Karpas-422 (cell line): ENCODE data around the gene NRTN. TPM values are rescaled to one million over a fixed set of nuclear protein-coding genes. Genes with fewer than 3 reads are reported as not detected.
"Not testable (repeated sequence)": the region's sequence is repeated elsewhere in the genome, so short reads cannot be mapped to it uniquely, and the experiment has no call there.

ENCODE experiments used
- DNase-seq: peaks from one replicate; pipeline ENCODE4 v3.0.0-alpha.2; 2015
- H2AFZ ChIP-seq: fragments of 200-600 bp; sonication (generic); 2 replicates; pipeline ENCODE4 v1.6.1; 2014; ENCODE audit warnings: antibody characterized with exemption, low read length, mixed read lengths
- H3K27ac ChIP-seq: fragments of 200-600 bp; sonication (generic); 2 replicates; pipeline ENCODE4 v1.5.1; 2014; ENCODE audit warnings: mild to moderate bottlenecking, low read length, moderate library complexity
- H3K27me3 ChIP-seq: fragments of 200-600 bp; sonication (generic); 2 replicates; pipeline ENCODE4 v1.6.1; 2014; ENCODE audit warnings: low read length, mixed read lengths
- H3K36me3 ChIP-seq: fragments of 200-600 bp; sonication (generic); 2 replicates; pipeline ENCODE4 v1.6.1; 2014; ENCODE audit warnings: low read length, mixed read lengths; ENCODE audit not compliant: insufficient read depth
- H3K4me1 ChIP-seq: fragments of 200-600 bp; sonication (generic); 2 replicates; pipeline ENCODE4 v1.6.1; 2014; ENCODE audit warnings: mild to moderate bottlenecking, low read length, mixed read lengths
- H3K4me2 ChIP-seq: fragments of 200-600 bp; sonication (generic); 2 replicates; pipeline ENCODE4 v1.6.1; 2014; ENCODE audit warnings: low read length, low read depth, mild to moderate bottlenecking; ENCODE audit not compliant: poor library complexity, severe bottlenecking
- H3K4me3 ChIP-seq: fragments of 200-600 bp; sonication (generic); 2 replicates; pipeline ENCODE4 v1.5.1; 2014; ENCODE audit warnings: mild to moderate bottlenecking, antibody characterized with exemption, low read length, mixed read lengths
- H3K79me2 ChIP-seq: fragments of 200-600 bp; sonication (generic); 2 replicates; pipeline ENCODE4 v1.6.1; 2014; ENCODE audit warnings: mild to moderate bottlenecking, low read length, mixed read lengths
- H3K9ac ChIP-seq: fragments of 200-600 bp; sonication (generic); 2 replicates; pipeline ENCODE4 v1.6.0; 2014; ENCODE audit warnings: low read length
- H3K9me2 ChIP-seq: fragments of 200-600 bp; sonication (generic), shearing (Covaris generic); replicated peaks from 2 replicates; pipeline ENCODE4 v1.6.0; 2014; ENCODE audit warnings: mild to moderate bottlenecking, low read length, moderate library complexity; ENCODE audit not compliant: insufficient read depth
- H3K9me3 ChIP-seq: fragments of 300-700, 200-600 bp; sonication (generic); 2 replicates; pipeline ENCODE4 v1.6.1; 2014; ENCODE audit warnings: low read length, mixed read lengths
- H4K20me1 ChIP-seq: fragments of 200-600 bp; sonication (generic); 2 replicates; pipeline ENCODE4 v1.6.1; 2014; ENCODE audit warnings: mild to moderate bottlenecking, antibody characterized with exemption, low read length, low read depth; ENCODE audit not compliant: insufficient read depth
- total RNA-seq: library from RNA; depleted of rRNA; stranded (reverse); fragments of >200 nt; shearing (Covaris generic); gene quantifications from 2 replicates; pipeline ENCODE4 v1.2.3, GENCODE V29; 2014; ENCODE audit warnings: low replicate concordance; rRNA removed

Gene NRTN
- total RNA-seq, 1 experiment from 2014 or later, result not detected

DNA sequence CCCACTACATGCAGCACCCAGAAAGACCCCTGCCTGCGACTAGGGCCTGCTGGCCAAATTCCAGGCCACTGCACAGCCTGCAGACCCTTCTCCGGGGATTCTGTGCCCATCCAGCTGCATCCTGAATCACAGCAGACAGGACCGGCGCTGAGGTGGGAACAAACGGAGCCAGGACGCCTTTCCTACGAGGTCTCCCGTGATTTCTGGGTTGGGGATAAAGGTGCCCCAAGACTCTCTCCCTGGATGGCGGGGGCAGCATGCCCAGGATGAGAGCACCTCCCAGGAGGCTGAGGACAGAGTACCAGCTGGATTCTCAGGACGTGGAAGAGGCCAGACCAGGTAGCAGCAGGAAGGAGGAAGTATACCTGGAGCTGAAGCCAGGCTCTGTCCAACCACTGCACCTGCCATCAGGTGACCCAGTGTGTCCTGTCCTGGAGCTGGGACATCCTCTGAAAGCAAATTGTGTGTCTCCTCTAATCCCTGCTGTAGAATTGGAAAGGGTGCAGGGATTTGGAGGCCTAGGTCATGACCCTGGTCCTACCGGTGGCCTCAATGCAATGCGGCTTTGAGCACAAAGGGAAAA lies 68.8 kb downstream of the NRTN start:
- no peaks in the 10 kb centered on the region for H3K79me2 ChIP-seq
- H3K4me2 ChIP-seq, result no peak overlapping the region
- H3K4me3 ChIP-seq, result no peak overlapping the region
- H3K9ac ChIP-seq, result no peak overlapping the region
- peak; percentile 2 for DNase-seq
- no peaks in the 10 kb centered on the region for H3K4me1 ChIP-seq
- no peaks in the 10 kb centered on the region for H4K20me1 ChIP-seq
- no peaks in the 10 kb centered on the region for H3K9me3 ChIP-seq
- H3K9me2 ChIP-seq, result no peaks in the 10 kb centered on the region
- no peak overlapping the region for H3K27ac ChIP-seq
- H2AFZ ChIP-seq, result no peak overlapping the region
- no peaks in the 10 kb centered on the region for H3K36me3 ChIP-seq
- no peaks in the 10 kb centered on the region for H3K27me3 ChIP-seq

DNA sequence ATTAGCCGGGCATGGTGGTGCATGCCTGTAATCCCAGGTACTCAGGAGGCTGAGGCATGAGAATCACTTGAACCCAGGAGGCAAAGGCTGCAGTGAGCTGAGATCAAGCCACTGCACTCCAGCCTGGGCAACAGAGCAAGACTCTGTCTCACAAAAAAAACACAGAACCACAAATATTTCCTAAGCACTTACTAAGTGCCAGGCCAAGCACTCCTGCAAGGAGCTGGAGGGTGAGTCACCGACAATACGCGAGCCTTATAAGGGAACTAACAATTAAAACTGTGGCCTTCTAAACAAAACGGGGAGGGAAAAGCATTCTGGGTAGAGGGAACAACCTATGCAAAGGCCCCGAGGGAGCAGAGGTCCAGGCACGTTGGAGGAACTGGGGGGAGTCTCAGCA lies 69.6 kb downstream of the NRTN start:
- not testable (repeated sequence) for DNase-seq

DNA sequence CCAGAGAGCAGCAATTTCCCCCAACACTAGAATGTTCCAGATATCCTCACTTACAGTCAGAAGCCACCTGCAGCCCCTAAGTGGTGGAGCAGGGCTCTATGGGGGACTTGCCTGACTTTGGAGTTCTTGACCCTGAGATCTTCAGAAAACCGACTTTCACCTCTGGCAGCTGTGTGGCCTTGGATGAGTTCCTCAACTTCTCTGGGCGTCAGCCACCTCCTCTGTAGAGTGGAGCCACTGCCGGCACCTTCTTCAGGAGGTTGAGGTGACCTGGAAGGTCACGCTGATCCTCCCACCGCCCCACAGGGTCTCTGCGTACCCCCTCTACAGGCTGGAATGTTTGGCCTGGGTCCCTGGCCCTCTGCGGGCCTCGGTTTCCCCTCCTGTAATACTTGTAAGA lies 72.6 kb downstream of the NRTN start:
- Histone ChIP-seq H3K79me2 (no peaks in the 10 kb centered on the region), H3K9ac (no peak overlapping the region), H3K4me1 (no peaks in the 10 kb centered on the region), H4K20me1 (no peaks in the 10 kb centered on the region), H3K9me3 (no peaks in the 10 kb centered on the region), H2AFZ (no peak overlapping the region), H3K36me3 (no peaks in the 10 kb centered on the region), H3K27me3 (no peaks in the 10 kb centered on the region), H3K27ac (no peak overlapping the region), H3K4me2 (no peak overlapping the region), H3K4me3 (no peak overlapping the region), H3K9me2 (no peaks in the 10 kb centered on the region)
- peak; percentile 32 for DNase-seq

More for the DNA sequence above, 69.6 kb downstream of the NRTN start:
- not testable (repeated sequence) for H3K27me3 ChIP-seq, H3K4me2 ChIP-seq, H3K4me1 ChIP-seq, H3K79me2 ChIP-seq, H3K9me3 ChIP-seq, H3K36me3 ChIP-seq, H4K20me1 ChIP-seq, H3K9ac ChIP-seq, H2AFZ ChIP-seq, H3K27ac ChIP-seq, H3K9me2 ChIP-seq, H3K4me3 ChIP-seq

DNA sequence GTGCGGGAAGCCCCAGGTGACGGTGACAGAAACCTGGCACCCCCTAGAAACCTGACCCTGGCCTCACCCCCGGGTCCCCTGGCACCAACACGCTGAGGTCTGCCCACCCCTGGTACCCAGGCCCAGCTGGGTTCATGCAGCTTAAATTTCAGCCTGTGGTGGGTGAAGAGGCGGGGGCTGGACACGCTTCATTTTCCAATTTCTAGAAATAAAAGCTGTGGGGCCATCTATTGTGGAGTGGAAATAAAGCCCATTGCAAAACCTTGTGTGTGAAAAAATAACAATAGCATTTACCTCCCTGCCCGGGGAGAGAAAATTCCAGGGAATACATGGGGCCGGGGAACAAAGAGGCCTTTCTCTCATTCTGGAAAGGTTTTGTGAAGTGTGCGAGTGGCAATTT lies 73.0 kb downstream of the NRTN start:
- Histone ChIP-seq H3K4me3 (no peak overlapping the region), H3K9ac (no peak overlapping the region), H3K27me3 (no peaks in the 10 kb centered on the region), H3K79me2 (no peaks in the 10 kb centered on the region), H2AFZ (no peak overlapping the region), H3K27ac (no peak overlapping the region), H3K4me1 (no peaks in the 10 kb centered on the region), H3K9me3 (no peaks in the 10 kb centered on the region), H3K9me2 (no peaks in the 10 kb centered on the region), H3K4me2 (no peak overlapping the region), H3K36me3 (no peaks in the 10 kb centered on the region), H4K20me1 (no peaks in the 10 kb centered on the region)
- no peak for DNase-seq

Other genes starting within 250 kb of the NRTN start
- 0.04 TPM in 1 of 2 replicates, not detected in the other for gene TINCR, start 237.1 kb upstream of the NRTN start, total RNA-seq
- 40.3 and 52.7 TPM in 2 replicates for gene SAFB2, start 182.3 kb upstream of the NRTN start, total RNA-seq
- 53.0 and 92.9 TPM in 2 replicates for gene SAFB, start 182.0 kb upstream of the NRTN start, total RNA-seq
- 63.4 and 118 TPM in 2 replicates for gene MICOS13, start 124.6 kb upstream of the NRTN start, total RNA-seq
- gene HSD11B1L, start 124.0 kb upstream of the NRTN start, total RNA-seq, result 6.9 and 9.0 TPM in 2 replicates
- gene RPL36, start 114.8 kb upstream of the NRTN start, total RNA-seq, result 3,189 and 3,229 TPM in 2 replicates
- 65.7 and 165 TPM in 2 replicates for gene LONP1, start 84.9 kb upstream of the NRTN start, total RNA-seq
- gene CATSPERD, start 84.4 kb upstream of the NRTN start, total RNA-seq, result not detected in 2 replicates
- gene PRR22, start 20.3 kb upstream of the NRTN start, total RNA-seq, result 0.29 TPM in 1 of 2 replicates, not detected in the other
- 21.7 and 34.0 TPM in 2 replicates for gene DUS3L, start 13.9 kb upstream of the NRTN start, total RNA-seq
- not detected in 2 replicates for gene FUT6, start 34.6 kb downstream of the NRTN start, total RNA-seq
- not detected in 2 replicates for gene FUT3, start 46.4 kb downstream of the NRTN start, total RNA-seq
- not detected in 2 replicates for gene FUT5, start 65.5 kb downstream of the NRTN start, total RNA-seq
- 217 and 384 TPM in 2 replicates for gene NDUFA11, start 98.7 kb downstream of the NRTN start, total RNA-seq
- gene VMAC, start 99.8 kb downstream of the NRTN start, total RNA-seq, result 8.9 and 19.8 TPM in 2 replicates
- 3.8 and 17.8 TPM in 2 replicates for gene CAPS, start 109.2 kb downstream of the NRTN start, total RNA-seq
- 34.0 and 44.8 TPM in 2 replicates for gene RANBP3, start 173.1 kb downstream of the NRTN start, total RNA-seq